Naive B cell (primary cell): ENCODE measurements around the gene CPA4. TPM values are rescaled to one million over a fixed set of nuclear protein-coding genes. Genes with fewer than 3 reads are reported as not detected.

Experiments
- ATAC-seq, 2 donors: fragments of 150-1000 bp; cut with Tn5 transposase; 2 replicates each; pipeline ENCODE4 v1.10.0; 2021; ENCODE audit warnings: low read depth in 2 of 2, mild to moderate bottlenecking in 2 of 2, moderate library complexity in 2 of 2
- DNase-seq: peaks from one replicate; pipeline ENCODE4 v3.0.0; 2022
- H3K27ac Mint-ChIP-seq, 6 donors: one replicate each; pipeline ENCODE4 v1.8.0; 2020 to 2022; ENCODE audit warnings: mild to moderate bottlenecking in 6 of 6, mixed read lengths in 6 of 6, moderate library complexity in 5 of 6, inconsistent platforms in 2 of 6
- H3K27me3 Mint-ChIP-seq, 3 donors: one replicate each; pipeline ENCODE4 v1.8.0; 2021 to 2022; ENCODE audit warnings: mixed read lengths in 3 of 3, mild to moderate bottlenecking in 1 of 3
- H3K36me3 Mint-ChIP-seq, 2 donors: one replicate each; pipeline ENCODE4 v1.8.0; 2020 to 2022; ENCODE audit warnings: mixed read lengths in 2 of 2, inconsistent platforms in 1 of 2, mild to moderate bottlenecking in 1 of 2
- H3K4me1 Mint-ChIP-seq, 3 donors: one replicate each; pipeline ENCODE4 v1.8.0; 2020 to 2022; ENCODE audit warnings: mixed read lengths in 3 of 3, inconsistent platforms in 1 of 3, mild to moderate bottlenecking in 1 of 3, moderate library complexity in 1 of 3
- H3K4me3 Mint-ChIP-seq, 8 donors: one replicate each; pipeline ENCODE4 v1.8.0; 2020 to 2022; ENCODE audit warnings: mild to moderate bottlenecking in 8 of 8, mixed read lengths in 8 of 8, moderate library complexity in 8 of 8, inconsistent platforms in 2 of 8
- H3K9me3 Mint-ChIP-seq, 7 donors: one replicate each; pipeline ENCODE4 v1.8.0; 2020 to 2022; ENCODE audit warnings: mixed read lengths in 7 of 7, mild to moderate bottlenecking in 5 of 7, inconsistent platforms in 2 of 7, moderate library complexity in 1 of 7
- polyA plus RNA-seq, 6 donors: library from polyadenylated mRNA; unstranded; fragments of 300-500 nt; fragmentation: Illumina TruSeq; gene quantifications; one replicate each; pipeline ENCODE4 v1.2.3, GENCODE V29; 2021; ENCODE audit warnings: low read depth in 6 of 6

CPA4 gene
- polyA plus RNA-seq, 6 donors from 2014 or later: not detected

- Mint-ChIP-seq H3K27me3 (peaks cover 0 to 5% (median 0%) of the 10 kb centered on the region in 3 donors), H3K27ac (no peak overlapping the region), H3K36me3 (no peaks in the 10 kb centered on the region), H3K9me3 (no peaks in the 10 kb centered on the region), H3K4me3 (peak overlapping the region in 1 of 8 donors; percentile 24), H3K4me1 (peaks cover 0 to 3% (median 0%) of the 10 kb centered on the region in 3 donors)
- DNase-seq (no peak), ATAC-seq (no peak)
These were observed 76.2 kb downstream of the CPA4 start for GRCh38 chr7:130369110-130369711.

GRCh38 chr7:130369831-130370550, 77.0 kb downstream of the CPA4 start:
- Mint-ChIP-seq H3K27ac (no peak overlapping the region), H3K27me3 (peaks cover 0 to 5% (median 0%) of the 10 kb centered on the region in 3 donors)

GRCh38 chr7:130371046-130371445, 78.1 kb downstream of the CPA4 start:
- DNase-seq (no peak), ATAC-seq (no peak)
- Mint-ChIP-seq H3K27ac (no peak overlapping the region), H3K9me3 (peaks cover 0 to 8% (median 4%) of the 10 kb centered on the region in 7 donors), H3K27me3 (peaks cover 0 to 5% (median 0%) of the 10 kb centered on the region in 3 donors), H3K4me1 (peaks cover 0 to 3% (median 0%) of the 10 kb centered on the region in 3 donors), H3K36me3 (no peaks in the 10 kb centered on the region), H3K4me3 (no peak overlapping the region)

More at GRCh38 chr7:130369831-130370550, 77.0 kb downstream of the CPA4 start:
- peaks cover 0 to 3% (median 0%) of the 10 kb centered on the region in 3 donors for H3K4me1 Mint-ChIP-seq
- H3K9me3 Mint-ChIP-seq: no peaks in the 10 kb centered on the region
- H3K36me3 Mint-ChIP-seq: no peaks in the 10 kb centered on the region
- no peak for DNase-seq
- no peak for ATAC-seq
- no peak overlapping the region for H3K4me3 Mint-ChIP-seq

- Mint-ChIP-seq H3K27me3 (peaks cover 0 to 5% (median 0%) of the 10 kb centered on the region in 3 donors), H3K36me3 (no peaks in the 10 kb centered on the region)
These were observed 79.6 kb downstream of the CPA4 start for GRCh38 chr7:130372402-130373165.

More at GRCh38 chr7:130372402-130373165, 79.6 kb downstream of the CPA4 start:
- Mint-ChIP-seq H3K4me3 (no peak overlapping the region), H3K9me3 (peaks cover 6 to 19% (median 12%) of the 10 kb centered on the region in 7 donors), H3K4me1 (peaks cover 0 to 3% (median 0%) of the 10 kb centered on the region in 3 donors), H3K27ac (peak overlapping the region in 1 of 6 donors; percentile 17)
- ATAC-seq (no peak), DNase-seq (no peak)

Other genes with a start within 250 kb of the CPA4 start
- 10 to 100 TPM in 5 of 6 donors, 1 to 10 TPM in 1; 8.4 to 38.8 (median 11.9) TPM for gene ZC3HC1, start 241.8 kb upstream of the CPA4 start, polyA plus RNA-seq
- 1 to 10 TPM; 1.4 to 6.5 (median 3.5) TPM for gene KLHDC10, start 222.6 kb upstream of the CPA4 start, polyA plus RNA-seq
- 10 to 100 TPM; 37.3 to 48.3 (median 44.5) TPM for gene TMEM209, start 87.8 kb upstream of the CPA4 start, polyA plus RNA-seq
- gene SSMEM1, start 85.3 kb upstream of the CPA4 start, polyA plus RNA-seq: not detected
- not detected for gene CPA2, start 26.3 kb upstream of the CPA4 start, polyA plus RNA-seq
- gene CPA5, start 51.7 kb downstream of the CPA4 start, polyA plus RNA-seq: under 1 TPM in 1 of 6 donors, not detected in 5; 0.18 TPM
- gene CPA1, start 87.3 kb downstream of the CPA4 start, polyA plus RNA-seq: not detected
- gene CEP41, start 147.9 kb downstream of the CPA4 start, polyA plus RNA-seq: 10 to 100 TPM in 3 of 6 donors, 1 to 10 TPM in 3; 6.2 to 20.7 (median 10.3) TPM
- 10 to 100 TPM in 1 of 6 donors, 1 to 10 TPM in 5; 4.6 to 19.4 (median 5.7) TPM for gene MEST, start 198.9 kb downstream of the CPA4 start, polyA plus RNA-seq